Suppressor macrophage treated with lipopolysaccharide for 4 hours (primary cell): Measurements from ENCODE around the gene CIDEA.

Experiments
- DNase-seq: peaks from one replicate; pipeline ENCODE4 v3.0.0-alpha.2; 2020

CIDEA gene

DNA sequence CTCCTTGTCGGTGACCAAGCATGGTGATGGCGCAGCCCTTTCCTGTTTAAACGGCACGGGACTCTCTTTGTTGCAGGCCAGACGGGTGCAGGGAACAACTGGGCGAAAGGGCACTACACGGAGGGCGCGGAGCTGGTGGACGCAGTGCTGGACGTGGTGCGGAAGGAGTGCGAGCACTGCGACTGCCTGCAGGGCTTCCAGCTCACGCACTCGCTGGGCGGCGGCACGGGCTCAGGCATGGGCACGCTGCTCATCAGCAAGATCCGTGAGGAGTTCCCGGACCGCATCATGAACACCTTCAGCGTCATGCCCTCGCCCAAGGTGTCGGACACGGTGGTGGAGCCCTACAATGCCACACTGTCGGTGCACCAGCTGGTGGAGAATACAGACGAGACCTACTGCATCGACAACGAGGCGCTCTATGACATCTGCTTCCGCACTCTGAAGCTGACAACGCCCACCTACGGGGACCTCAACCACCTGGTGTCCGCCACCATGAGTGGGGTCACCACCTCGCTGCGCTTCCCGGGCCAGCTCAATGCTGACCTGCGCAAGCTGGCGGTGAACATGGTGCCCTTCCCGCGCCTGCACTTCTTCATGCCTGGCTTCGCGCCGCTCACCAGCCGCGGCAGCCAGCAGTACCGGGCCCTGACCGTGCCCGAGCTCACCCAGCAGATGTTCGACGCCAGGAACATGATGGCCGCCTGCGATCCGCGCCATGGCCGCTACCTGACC is 71.0 kb downstream of the CIDEA start:
- DNase-seq, result no peak

DNA sequence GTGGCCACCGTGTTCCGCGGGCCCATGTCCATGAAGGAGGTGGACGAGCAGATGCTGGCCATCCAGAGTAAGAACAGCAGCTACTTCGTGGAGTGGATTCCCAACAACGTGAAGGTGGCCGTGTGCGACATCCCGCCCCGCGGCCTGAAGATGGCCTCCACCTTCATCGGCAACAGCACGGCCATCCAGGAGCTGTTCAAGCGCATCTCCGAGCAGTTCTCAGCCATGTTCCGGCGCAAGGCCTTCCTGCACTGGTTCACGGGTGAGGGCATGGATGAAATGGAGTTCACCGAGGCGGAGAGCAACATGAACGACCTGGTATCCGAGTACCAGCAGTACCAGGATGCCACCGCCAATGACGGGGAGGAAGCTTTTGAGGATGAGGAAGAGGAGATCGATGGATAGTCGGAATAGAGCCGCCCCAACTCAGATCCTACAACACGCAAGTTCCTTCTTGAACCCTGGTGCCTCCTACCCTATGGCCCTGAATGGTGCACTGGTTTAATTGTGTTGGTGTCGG is 71.6 kb downstream of the CIDEA start:
- no peak for DNase-seq

DNA sequence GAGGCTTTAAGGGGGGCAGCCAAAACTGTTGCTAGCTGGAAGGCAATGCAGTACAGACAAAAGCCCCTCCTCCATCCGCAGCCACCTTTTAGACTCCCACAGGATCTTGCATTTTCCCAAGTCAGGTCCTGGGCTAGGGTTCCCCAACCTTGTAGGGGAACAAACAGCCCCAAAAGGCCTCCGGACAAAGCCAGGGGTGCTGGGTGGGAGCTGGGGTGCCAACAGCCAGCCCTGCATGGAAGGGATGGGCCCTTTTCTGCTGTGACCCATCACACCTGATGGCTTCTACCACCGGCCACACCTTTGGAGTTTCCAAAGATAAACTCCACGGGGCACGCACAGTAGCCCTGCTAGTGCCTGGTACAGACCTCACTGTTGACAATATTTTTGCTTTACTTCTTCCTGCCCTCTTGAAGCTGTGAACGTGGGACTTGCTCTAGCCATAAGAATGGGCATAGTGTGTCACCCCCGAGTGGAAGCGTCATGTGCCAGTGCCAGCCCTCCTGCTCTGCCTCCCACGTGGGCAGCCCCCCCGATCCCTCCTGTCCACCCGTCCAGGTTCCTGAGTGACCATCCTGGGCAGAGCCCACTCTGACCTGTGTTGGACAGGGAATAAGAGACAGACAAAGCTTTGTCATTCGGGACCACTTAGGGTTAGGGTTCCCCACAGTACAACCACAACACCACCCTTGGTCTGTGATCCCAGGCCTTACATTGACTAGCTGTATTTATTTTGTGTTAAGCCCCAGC is 72.7 kb downstream of the CIDEA start:
- no peak for DNase-seq
